HG03045 (cell line): ENCODE data around the gene TMEM120B.
A peak's percentile ranks its signal among the peaks of the same experiment; 100 is the strongest.
"Not testable (repeated sequence)": the region's sequence is repeated elsewhere in the genome, so short reads cannot be mapped to it uniquely, and the experiment has no call there.

ENCODE experiments used
- ATAC-seq: cut with Tn5 transposase; IDR thresholded peaks from one replicate; pipeline ENCODE4 v1.9.1; 2021; ENCODE audit warnings: mild to moderate bottlenecking, moderate library complexity; ENCODE audit not compliant: unreplicated experiment

The TMEM120B gene

DNA sequence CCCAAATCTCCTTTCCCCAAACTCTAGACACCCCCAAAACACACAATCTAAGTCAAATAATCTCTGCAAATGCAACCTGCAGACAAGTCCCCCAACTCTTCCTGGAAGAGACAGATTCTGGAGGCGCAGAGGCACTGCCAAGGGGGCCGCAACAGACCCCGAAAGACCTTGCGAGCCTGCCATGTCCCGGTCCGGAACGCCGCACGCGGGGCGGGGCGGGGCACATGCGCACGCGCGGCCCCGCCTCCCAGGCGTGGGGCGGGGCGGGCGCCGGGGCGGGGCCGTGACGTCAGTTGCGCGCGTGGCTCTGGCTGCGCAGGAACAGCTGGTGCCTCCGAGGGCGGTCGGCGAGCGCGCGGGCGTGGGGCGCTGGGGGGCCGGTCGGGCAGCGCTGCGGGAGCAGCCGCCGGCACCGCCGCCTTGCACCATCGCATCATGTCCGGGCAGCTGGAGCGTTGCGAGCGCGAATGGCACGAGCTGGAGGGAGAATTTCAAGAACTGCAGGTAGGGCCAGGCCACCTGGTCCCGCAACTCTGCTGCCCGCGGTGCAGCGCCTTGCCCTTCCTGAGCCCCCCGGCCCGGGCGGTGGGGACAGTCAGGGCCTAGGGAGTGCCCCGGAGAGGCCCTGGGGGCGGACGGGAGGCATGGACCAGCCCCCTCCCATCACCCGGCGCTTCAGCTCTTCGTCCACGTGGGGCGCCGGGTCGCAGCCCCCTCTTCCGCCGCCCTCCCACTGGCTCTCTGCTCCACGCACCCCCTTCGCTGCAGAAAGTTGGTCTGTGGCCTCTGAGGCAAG, at the start of gene TMEM120B:
Gene TMEM120B (plus strand): TSS at position 292 of the 796 bp plus-strand sequence. CDS start 144 bp downstream, at position 436.
- ATAC-seq, result peak; percentile 80

DNA sequence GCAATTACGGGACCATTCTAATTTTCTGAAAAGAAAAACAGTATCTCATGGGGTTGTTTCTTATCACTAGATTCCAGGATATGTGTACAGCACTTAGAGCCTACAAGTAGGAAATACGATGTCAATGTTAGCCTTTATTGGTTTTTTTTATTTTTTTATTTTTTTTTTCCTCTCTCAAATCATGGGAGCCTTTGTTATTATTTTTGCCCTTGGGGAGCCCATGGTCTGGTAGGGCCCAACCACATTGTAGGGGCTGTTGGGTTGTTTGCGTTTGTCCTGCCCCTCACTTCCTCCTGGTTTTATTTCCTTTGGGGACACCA, 49.0 kb upstream of the TMEM120B start:
- ATAC-seq, result no peak

DNA sequence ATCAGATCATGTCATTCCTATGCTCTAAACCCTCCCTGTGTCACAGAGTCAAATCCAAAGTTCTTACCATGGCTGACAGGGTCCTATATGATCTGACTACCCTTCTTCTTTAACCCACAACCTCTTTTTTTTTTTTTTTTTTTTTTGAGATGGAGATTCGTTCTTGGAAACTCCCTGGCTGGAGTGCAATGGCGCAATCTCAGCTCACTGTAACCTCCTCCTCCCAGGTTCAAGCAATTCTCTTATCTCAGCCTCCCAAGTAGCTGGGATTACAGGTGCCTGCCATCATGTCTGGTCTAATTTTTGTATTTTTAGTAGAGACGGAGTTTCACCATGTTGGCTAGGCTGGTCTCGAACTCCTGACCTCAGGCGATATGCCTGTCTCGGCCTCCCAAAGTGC, 45.7 kb upstream of the TMEM120B start:
- ATAC-seq, result not testable (repeated sequence)

DNA sequence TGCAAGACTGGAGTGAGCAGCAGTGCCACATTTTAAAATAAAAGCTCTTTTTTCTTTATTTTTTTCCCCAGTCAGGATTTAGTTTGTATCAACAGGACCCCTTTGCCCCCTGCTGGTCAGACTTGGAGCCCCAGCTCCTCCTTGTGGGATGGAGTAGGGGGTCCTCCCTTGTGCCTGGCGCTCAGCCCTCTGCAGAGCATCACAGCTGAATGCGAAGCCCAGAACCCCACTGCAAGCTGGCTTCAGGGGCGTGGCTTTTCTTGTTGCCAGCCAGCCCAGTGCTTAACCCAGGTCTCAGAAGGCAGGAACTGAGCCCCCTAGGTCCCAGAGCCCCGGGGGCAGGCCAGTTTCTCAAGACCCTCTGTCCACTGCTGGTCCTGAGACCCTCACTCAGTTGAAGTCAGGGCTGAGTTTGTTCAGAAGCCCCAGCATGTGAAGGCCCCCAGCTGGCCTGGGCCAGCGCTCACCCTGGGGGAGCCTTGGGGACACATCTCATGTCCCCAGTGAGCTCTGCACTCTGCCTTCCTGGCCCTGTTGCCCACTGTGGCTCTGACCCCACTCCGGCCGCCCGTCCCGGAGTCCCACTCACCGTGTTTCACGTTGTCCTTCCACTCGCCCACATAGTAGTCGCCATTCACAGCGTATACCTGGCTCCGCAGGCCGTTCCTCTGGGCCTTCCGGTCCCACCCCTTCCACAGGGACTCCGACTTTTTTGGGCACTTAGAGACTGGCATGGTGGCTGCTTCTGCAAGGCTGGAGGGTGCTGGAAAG, 43.6 kb upstream of the TMEM120B start:
- ATAC-seq, result no peak

DNA sequence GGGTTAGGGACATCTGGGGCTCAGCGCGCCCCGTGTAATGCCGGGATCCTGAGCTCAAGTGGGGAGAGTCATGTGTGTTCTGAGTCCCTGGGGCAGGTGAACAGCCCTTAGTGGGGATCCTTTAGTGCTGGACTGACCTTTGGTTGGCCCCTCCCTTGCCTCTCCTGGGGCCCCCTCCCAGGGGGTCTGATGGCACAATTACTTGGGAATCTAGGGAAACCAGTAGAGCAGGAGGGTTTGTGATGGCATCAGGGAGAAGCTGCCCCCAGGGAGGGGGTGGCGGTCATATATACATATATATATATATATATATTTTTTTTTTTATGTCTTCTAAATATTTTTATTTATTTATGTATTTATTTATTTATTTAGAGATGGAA, 43.0 kb upstream of the TMEM120B start, which contains the start of gene MORN3:
Gene MORN3 (minus strand): TSS at position 134 of the 380 bp plus-strand sequence. CDS start 171 bp downstream, outside the sequence.
- ATAC-seq, result no peak

DNA sequence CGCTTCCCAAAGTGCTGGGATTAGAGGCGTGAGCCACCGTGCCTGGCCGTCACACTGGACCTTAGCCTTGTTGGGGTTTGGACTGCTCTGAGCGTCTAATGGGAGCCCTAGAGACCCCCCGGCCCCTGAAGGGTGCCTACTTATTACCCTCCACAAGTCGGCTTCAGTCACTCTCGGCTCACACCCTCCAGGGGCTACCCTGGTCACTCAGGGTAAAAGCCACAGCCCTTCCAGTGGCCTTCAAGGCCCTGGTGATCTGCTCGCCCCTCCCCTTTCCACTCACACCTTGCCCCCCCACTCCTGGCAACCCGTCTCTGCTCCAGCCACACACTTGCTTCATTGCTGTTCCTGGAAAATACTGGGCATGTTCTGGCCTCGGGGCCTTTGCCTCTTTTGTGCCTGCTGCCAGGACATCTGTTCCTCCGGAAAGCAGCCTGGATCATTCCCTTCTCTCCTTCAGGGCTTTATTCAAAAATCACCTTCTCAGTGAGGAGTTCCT, 39.5 kb upstream of the TMEM120B start:
- no peak for ATAC-seq

DNA sequence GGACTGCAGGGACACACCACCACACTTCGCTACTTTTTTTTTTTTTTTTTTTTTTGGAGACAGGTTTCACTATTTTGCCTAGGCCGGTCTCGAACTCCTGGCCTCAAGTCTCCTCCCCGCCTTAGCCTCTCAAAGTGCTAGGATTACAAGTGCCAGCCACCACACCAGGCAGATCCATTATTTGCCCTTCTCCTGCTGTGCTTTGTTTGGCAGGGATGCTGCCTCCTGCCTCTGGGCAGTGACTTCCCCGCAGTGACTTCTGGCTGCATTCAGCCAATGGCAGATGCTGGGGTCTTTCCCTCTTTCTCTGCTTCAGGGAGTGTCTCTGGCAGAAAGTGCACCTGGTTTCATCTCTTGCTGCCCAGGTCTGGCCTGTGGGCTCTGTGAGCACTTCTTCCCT, 36.4 kb upstream of the TMEM120B start:
- no peak for ATAC-seq

DNA sequence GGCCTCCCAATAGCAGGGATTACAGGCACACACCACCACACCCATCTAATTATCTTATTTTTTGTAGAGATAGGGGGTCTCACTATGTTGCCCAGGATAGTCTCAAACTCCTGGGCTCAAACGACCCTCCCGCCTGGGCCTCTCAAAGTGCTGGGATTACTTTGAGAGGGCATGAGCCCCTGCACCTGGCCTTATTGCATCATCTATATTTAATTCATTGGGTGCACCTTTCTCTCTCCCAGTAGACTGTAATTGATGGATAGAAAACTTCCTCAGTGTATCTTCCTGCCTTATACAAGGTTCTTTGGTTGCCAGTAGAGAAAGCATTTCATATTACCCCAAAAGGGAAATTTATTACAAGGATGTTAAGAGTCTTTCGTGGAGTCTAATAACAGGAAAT, 34.2 kb upstream of the TMEM120B start:
- ATAC-seq, result no peak

DNA sequence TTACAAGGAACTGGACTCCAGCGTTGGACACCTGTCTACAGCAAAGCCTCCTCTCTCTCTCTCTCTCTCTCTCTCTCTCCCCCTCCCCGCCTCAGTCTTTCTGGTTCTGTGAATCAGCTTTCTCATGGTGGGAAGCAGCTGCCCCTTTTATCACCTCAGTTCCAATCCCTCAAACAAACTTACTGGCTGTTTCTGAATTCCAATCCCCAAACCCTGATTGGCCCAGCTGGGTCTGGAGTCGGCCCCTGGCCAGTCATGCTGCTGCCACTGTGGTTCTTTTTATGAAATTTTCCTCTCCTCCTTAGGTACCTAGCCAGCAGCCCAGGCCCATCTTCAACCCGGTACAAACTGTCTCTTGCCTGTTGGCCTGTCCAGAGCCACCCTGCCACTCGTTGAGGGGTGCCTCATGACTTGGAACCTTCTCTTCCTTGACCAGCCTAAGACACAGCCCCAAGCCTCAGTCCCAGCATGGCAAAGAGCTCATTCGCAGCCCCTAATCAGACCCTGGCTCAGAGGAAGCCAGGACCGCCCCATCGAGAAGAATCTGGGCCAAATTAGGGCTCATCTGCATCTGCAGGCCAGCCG, 33.7 kb upstream of the TMEM120B start:
- no peak for ATAC-seq

DNA sequence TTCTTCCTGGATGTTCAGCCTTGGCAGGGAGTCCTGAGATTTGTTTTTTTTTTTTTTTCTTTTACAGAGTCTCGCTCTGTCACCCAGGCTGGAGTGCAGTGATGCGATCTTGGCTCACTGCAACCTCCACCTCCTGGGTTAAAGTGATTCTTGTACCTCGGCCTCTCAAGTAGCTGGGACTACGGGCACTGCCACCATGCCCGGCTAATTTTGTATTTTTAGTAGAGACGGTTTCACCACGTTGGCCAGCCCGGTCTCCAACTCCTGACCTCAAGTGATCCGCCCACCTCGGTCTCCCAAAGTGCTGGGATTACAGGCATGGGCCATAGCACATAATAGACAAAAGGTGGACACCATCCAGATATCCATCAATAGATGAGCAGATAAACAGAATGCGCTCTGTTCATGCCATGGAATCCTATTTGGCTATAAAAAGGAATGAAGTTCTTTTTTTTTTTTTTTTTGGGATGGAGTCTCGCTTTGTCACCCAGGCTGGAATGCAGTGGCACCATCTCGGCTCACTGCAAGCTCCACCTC, 32.8 kb upstream of the TMEM120B start:
- not testable (repeated sequence) for ATAC-seq

DNA sequence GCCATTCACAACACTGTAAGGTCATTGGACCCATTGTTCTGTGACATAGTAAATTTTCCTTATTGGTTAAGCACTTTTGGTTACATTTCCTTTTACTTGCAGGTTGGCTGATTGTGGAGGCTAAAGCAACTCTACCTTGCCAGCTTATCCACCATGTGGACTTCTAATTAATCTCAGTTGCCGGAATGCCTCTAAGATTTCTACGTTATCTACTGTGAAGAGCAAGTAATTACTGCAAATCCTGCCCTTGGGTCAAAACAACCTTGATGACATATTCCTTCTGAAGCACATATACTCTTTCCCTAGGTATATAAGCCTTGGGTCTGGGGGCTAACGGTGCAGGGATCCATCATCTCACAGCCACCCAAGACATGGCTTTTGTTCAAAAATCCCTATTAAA, 23.6 kb upstream of the TMEM120B start:
- ATAC-seq, result no peak

DNA sequence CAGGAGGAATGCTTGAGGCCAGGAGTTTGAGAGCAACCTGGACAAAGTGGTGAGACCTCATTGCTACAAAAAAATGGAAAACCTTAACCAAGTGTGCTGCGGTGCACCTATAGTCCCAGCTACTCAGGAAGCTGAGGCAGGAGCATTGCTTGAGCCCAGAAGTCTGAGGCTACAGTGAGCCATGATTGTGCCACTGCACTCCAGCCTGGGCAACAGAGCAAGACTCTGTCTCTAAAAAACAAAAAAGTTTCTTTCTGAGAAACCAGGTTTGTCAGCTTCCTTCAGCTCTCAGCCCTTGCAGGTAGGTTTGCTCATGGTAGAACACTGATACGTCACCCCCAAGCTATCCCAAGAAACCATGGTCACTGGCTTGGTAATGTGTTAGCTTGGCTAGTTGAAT, 23.1 kb upstream of the TMEM120B start:
- no peak for ATAC-seq

DNA sequence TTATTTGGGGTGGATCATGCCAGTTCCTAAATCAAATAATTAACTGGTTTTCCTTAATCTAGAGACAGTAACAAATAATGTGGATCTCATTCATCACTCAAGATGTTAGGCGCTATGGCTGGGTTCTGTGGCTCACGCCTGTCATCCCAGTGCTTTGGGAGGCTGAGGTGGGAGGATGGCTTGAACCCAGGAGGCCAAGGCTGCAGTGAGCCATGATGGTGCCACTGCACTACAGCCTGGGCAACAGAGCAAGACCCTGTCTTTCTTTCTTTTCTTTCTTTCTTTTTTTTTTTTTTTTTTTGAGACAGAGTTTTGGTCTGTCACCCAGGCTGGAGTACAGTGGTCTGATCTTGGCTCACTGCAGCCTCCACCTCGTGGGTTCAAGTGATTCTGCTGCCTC, 19.8 kb upstream of the TMEM120B start:
- not testable (repeated sequence) for ATAC-seq

DNA sequence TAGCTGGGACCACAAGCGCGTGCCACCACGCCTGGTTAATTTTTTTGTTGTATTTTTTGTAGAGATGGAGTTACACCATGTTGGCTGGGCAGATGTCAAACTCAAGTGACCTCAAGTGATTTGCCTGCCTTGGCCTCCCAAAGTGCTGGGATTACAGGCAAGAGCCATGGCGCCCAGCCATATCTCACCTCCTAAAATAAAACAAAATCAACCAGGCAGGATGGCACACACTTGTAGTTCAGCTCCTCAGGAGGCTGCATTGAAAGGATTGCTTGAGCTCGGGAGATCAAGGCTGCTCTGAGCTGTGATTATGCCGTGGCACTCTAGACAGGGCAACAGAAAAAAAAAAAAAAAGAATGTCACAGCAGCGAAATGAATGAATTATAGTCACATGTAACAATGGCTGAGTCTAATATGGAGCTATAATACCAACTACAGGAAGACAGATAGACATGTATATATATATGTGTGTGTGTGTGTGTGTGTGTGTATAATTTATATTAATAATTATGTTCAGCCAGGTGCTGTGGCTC, 19.3 kb upstream of the TMEM120B start:
- ATAC-seq, result no peak

DNA sequence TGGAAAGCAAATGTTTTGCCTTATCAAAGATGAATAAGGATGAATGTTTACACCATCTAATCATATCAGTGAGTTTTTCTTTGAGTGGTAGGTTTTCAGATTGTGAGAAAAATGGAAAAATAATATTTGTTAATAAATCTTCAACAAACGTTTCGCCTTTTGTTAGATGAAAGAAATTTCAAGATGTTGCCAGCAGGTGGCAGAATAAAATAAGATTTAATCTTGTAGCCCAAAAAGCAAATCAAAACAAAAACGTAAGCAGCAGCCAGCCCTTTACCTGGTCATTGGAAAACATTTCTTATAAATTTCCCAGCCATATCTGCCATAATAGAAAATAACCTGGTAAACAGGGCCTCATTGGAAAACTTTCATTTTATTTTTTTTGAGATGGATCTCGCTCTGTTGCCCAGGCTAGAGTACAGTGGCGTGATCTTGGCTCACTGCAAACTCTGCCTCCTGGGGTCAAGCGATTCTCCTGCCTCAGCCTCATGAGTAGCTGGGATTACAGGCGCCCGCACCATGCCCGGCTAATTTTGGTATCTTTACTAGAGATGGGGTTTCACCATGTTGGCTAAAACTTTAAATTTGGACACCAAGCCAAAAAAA, 15.4 kb upstream of the TMEM120B start:
- no peak for ATAC-seq

DNA sequence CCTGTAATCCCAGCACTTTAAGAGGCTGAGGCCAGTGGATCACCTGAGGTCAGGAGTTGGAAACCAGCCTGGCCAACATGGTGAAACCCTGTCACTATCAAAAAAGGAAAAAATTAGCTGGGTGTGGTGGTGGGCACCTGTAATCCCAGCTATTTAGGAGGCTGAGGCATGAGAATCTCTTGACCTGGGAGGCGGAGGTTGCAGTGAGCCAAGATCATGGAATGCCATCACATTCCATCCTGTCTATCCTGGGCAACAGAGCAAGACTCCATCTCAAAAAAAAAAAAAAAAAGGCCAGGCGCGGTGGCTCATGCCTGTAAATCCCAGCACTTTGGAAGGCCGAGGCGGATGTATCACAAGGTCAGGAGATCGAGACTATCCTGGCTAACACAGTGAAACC, 14.7 kb upstream of the TMEM120B start:
- not testable (repeated sequence) for ATAC-seq

DNA sequence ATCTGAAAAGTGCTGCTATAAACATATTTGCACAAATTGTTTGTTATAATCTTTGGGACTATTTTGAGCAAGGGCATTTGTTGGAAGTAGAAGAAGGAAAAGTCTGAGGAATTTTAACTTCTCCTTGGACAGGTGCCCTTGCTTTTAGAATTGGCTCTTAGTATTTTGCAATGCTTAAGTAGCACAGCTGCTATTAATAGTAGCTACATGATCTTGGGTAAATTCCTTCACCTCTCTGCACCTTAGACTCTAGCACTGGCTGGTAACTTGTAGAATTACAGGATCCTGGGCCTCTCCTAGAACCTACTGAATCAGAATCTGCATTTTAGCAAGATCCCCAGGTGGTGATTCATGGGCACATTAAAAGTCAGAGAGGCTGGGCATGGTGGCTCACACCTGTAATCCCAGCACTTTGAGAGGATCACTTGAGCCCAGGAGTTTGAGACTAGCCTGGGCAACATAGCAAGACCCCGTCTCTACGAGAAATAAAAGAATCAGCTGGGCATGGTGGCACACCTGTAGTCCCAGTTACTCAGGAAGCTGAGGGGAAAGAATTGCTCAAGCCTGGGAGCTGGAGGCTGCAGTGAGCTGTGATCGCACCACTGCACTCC, 10.8 kb upstream of the TMEM120B start:
- no peak for ATAC-seq

DNA sequence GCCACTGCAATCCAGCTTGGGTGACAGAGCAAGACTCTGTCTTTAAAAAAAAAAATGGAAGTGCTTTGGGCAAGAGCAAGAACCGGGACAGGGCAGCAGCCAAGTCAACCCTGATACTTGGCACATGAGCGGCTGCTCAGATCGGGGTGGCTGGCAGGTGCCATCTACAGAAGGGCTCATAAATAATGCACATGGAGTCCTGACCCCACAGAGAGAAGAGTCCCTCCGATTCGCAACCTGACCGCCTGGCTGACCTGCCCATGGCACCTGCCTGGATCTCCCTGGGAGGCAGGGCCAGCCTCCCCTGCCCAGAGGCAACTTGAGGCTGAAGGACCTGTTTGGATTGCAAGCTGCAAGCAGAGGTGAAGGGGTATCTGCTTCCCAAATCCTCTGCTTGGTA, 9.6 kb upstream of the TMEM120B start:
- no peak for ATAC-seq

DNA sequence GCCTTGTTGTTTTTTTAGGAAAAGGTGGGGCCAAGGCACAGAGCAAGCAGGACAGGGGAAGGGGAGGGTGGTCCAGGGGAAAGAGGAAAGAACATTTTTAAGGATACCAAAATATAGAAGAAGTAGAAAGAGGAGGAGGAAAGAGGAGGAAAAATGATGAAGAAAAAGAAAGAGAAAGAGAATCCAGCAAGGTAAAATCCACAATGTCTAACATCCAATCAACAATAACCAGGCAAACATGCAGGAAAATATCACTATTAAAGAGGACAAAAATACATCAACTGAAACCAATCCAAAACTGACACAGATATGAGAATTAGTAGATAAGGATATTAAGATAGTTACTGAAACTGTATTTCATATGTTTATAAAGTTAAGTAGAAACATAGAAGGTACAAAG, 7.0 kb upstream of the TMEM120B start:
- ATAC-seq, result no peak

DNA sequence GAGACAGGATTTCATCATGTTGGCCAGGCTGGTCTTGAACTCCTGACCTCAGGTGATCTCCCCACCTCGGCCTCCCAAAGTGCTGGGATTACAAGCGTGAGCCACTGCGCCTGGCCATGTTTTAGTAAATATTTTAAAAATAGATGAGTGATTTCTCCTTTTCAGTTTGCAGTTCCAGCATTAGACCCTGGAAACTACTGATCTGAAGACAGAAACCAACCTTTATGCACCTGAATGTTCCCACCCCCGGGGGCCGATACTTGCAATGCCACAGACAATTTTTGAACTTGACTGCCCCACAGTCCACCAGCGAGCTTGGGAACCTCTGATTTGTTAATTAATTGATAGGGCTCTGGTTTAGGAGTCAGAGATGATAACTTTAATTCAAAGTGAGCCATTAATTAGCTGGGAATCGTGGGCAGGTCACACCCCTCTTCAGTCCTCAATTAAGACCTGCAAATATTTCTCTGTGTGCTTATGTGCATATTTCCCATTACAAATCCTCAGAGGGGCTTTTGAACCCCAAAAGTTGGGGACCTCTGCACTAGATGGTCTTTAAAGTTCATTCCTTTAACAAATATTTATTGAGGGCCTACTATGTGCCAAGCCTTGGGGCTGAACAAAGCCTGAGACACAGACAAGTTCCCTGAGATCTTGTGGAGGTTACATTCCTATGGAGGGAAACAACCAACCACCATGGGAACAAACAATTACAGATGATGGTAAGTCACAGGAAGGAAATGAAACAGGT, 4.1 kb upstream of the TMEM120B start:
- ATAC-seq, result no peak
